HEK293 (cell line): ENCODE data around the gene EPHB1.

Experiments
- CTCF ChIP-seq: fragments of 450-650 bp; formaldehyde crosslinking; IDR thresholded peaks from 2 replicates; pipeline ENCODE4 v1.5.1; 2016; ENCODE audit warnings: missing biosample characterization, missing genetic modification characterization
- MEIS1 ChIP-seq: sonication (generic); formaldehyde crosslinking; IDR thresholded peaks from 2 replicates; pipeline ENCODE4 v1.8.1; 2022; ENCODE audit warnings: missing genetic modification reagents, mild to moderate bottlenecking, borderline replicate concordance
- ZEB2 ChIP-seq: fragments of 450-650 bp; formaldehyde crosslinking; IDR thresholded peaks from 2 replicates; pipeline ENCODE4 v1.5.1; 2016; ENCODE audit warnings: missing biosample characterization, missing genetic modification characterization

GRCh38 chr3:135155791-135156190, 360.7 kb downstream of the EPHB1 start:
- no peak for TF ChIP-seq MEIS1 (CRISPR knock-in tag)
- TF ChIP-seq CTCF, result no peak
- no peak for TF ChIP-seq ZEB2 (tag by site-specific recombination)
